ENCODE measurements around the gene BTBD18.
A peak's percentile ranks its signal among the peaks of the same experiment; 100 is the strongest.

Gene BTBD18

GRCh38 chr11:57751676-57752253 lies at the start of gene BTBD18:
Gene BTBD18, minus strand, starts transcription at chr11:57751819. Its CDS starts 631 bp downstream, at chr11:57751188.
- DNase-seq (ENCODE audit: low spot score): peak; percentile 20

GRCh38 chr11:57801183-57801485 lies 49.5 kb upstream of the BTBD18 start:
- no peak for DNase-seq (ENCODE audit: low spot score)

- DNase-seq (ENCODE audit: low spot score): peak; percentile 78
Measured at GRCh38 chr11:57800444-57801182, 49.0 kb upstream of the BTBD18 start.

GRCh38 chr11:57798905-57799559 lies 47.4 kb upstream of the BTBD18 start:
- DNase-seq (ENCODE audit: low spot score): no peak

GRCh38 chr11:57793351-57794115 lies 41.9 kb upstream of the BTBD18 start:
- no peak for DNase-seq (ENCODE audit: low spot score)

- no peak for DNase-seq (ENCODE audit: low spot score)
Measured at GRCh38 chr11:57792870-57793269, 41.3 kb upstream of the BTBD18 start.

GRCh38 chr11:57792060-57792541 lies 40.5 kb upstream of the BTBD18 start:
- DNase-seq (ENCODE audit: low spot score): peak; percentile 33

GRCh38 chr11:57791321-57792059 lies 39.9 kb upstream of the BTBD18 start:
- no peak for DNase-seq (ENCODE audit: low spot score)

- DNase-seq (ENCODE audit: low spot score): no peak
Measured at GRCh38 chr11:57788703-57789088, 37.1 kb upstream of the BTBD18 start.

GRCh38 chr11:57787920-57788702 lies 36.5 kb upstream of the BTBD18 start:
- DNase-seq (ENCODE audit: low spot score): peak; percentile 30

GRCh38 chr11:57787006-57787604 lies 35.5 kb upstream of the BTBD18 start:
- DNase-seq (ENCODE audit: low spot score): no peak

- DNase-seq (ENCODE audit: low spot score): no peak
Measured at GRCh38 chr11:57786436-57786835, 34.8 kb upstream of the BTBD18 start.

- no peak for DNase-seq (ENCODE audit: low spot score)
Measured at GRCh38 chr11:57785072-57785471, 33.5 kb upstream of the BTBD18 start.

- DNase-seq (ENCODE audit: low spot score): no peak
Measured at GRCh38 chr11:57781529-57781943, 29.9 kb upstream of the BTBD18 start.

GRCh38 chr11:57779276-57779675 lies 27.7 kb upstream of the BTBD18 start:
- DNase-seq (ENCODE audit: low spot score): peak; percentile 74

GRCh38 chr11:57778318-57779037 lies 26.9 kb upstream of the BTBD18 start:
- peak; percentile 81 for DNase-seq (ENCODE audit: low spot score)

GRCh38 chr11:57777969-57778317 lies 26.3 kb upstream of the BTBD18 start:
- peak; percentile 21 for DNase-seq (ENCODE audit: low spot score)

- peak; percentile 63 for DNase-seq (ENCODE audit: low spot score)
Measured at GRCh38 chr11:57776577-57777210, 25.1 kb upstream of the BTBD18 start.

GRCh38 chr11:57776031-57776521 lies 24.5 kb upstream of the BTBD18 start:
- no peak for DNase-seq (ENCODE audit: low spot score)

Data from putamen (tissue), 1 donor.